Measurements from ENCODE around the gene TUFT1. TPM values are rescaled to one million over a fixed set of nuclear protein-coding genes. Genes with fewer than 3 reads are reported as not detected.
A peak's percentile ranks its signal among the peaks of the same experiment; 100 is the strongest.

Gene TUFT1
- total RNA-seq, 4 donors from 2014 or later = 83.4 to 121 (median 91.5) TPM

DNA sequence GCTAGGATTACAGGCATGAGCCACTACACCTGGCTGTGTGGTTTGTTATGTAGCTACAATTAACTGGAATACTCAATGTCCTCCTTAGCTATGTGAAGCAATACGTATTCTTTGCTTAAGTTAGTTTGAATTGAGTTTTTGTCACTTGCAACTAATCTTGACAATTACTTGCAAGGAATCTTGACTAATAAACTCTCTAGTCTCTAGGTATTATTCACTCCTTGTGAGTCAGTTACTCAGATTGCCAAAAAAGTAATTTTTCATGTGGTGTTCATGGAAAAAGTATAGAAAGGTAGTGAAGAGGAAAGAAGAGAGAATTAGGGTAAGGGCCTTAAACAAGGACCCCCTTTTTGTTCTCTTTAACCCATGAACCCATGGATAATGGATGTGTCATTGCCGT, 64.2 kb downstream of the TUFT1 start:
- Histone ChIP-seq H3K27me3 (no peaks in the 10 kb centered on the region), H3K4me3 (no peak overlapping the region), H3K27ac (no peak overlapping the region), H3K9me3 (no peaks in the 10 kb centered on the region), H3K36me3 (no peaks in the 10 kb centered on the region), H3K4me1 (peaks cover 5% of the 10 kb centered on the region)
- TF ChIP-seq POLR2A (IDR thresholded peaks at IDR 0.05) (no peak), POLR2AphosphoS5 (IDR thresholded peaks at IDR 0.05) (no peak), EP300 (IDR thresholded peaks at IDR 0.05) (no peak), CTCF (IDR thresholded peaks at IDR 0.05) (no peak)
- DNase-seq (ENCODE audit: low spot score in 2 of 2) = no peak
- WGBS = 74% methylated on average over 2 of the region's 2 CpGs

- TF ChIP-seq POLR2AphosphoS5 (IDR thresholded peaks at IDR 0.05) (no peak), EP300 (IDR thresholded peaks at IDR 0.05) (no peak), POLR2A (IDR thresholded peaks at IDR 0.05) (no peak), CTCF (IDR thresholded peaks at IDR 0.05) (no peak)
- Histone ChIP-seq H3K4me1 (peaks cover 15% of the 10 kb centered on the region), H3K9me3 (no peaks in the 10 kb centered on the region), H3K4me3 (no peak overlapping the region), H3K27me3 (no peaks in the 10 kb centered on the region), H3K27ac (no peak overlapping the region), H3K36me3 (no peaks in the 10 kb centered on the region)
- no peak for DNase-seq (ENCODE audit: low spot score in 2 of 2)
These were observed 66.3 kb downstream of the TUFT1 start for GRCh38 chr1:151606384-151606783.

GRCh38 chr1:151606857-151607256, 66.7 kb downstream of the TUFT1 start:
- H3K4me1 ChIP-seq = peaks cover 18% of the 10 kb centered on the region
- H3K27ac ChIP-seq = no peak overlapping the region
- H3K9me3 ChIP-seq = no peaks in the 10 kb centered on the region
- H3K4me3 ChIP-seq = no peak overlapping the region
- no peaks in the 10 kb centered on the region for H3K36me3 ChIP-seq
- no peak for DNase-seq (ENCODE audit: low spot score in 2 of 2)
- H3K27me3 ChIP-seq = no peaks in the 10 kb centered on the region
- 89% methylated on average over 3 of the region's 3 CpGs for WGBS
- TF ChIP-seq EP300 (IDR thresholded peaks at IDR 0.05) = no peak
- TF ChIP-seq POLR2AphosphoS5 (IDR thresholded peaks at IDR 0.05) = no peak
- TF ChIP-seq CTCF (IDR thresholded peaks at IDR 0.05) = no peak
- no peak for TF ChIP-seq POLR2A (IDR thresholded peaks at IDR 0.05)

DNA sequence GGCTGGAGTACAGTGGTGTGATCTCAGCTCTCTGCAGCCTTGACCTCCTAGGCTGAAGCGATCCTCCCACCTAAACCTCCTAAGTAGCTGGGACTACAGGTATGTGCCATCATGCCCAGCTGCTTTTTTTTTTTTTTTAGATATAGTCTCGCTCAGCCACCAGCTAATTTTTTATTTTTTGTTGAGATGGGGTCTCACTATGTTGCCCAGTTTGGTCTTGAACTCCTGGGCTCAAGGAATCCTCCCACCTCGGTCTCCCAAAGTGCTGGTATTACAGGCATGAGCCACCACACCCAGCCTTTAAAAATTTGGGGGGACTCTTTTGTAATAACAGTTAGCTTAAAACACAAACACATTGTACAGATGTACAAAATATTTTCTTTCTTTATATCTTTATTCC, 70.0 kb downstream of the TUFT1 start:
- Histone ChIP-seq H3K27ac (no peak overlapping the region), H3K4me1 (peaks cover 36% of the 10 kb centered on the region), H3K36me3 (no peaks in the 10 kb centered on the region), H3K4me3 (no peak overlapping the region), H3K27me3 (no peaks in the 10 kb centered on the region), H3K9me3 (no peaks in the 10 kb centered on the region)
- TF ChIP-seq POLR2A (IDR thresholded peaks at IDR 0.05) (no peak), CTCF (IDR thresholded peaks at IDR 0.05) (no peak), EP300 (IDR thresholded peaks at IDR 0.05) (no peak), POLR2AphosphoS5 (IDR thresholded peaks at IDR 0.05) (no peak)
- no peak for DNase-seq (ENCODE audit: low spot score in 2 of 2)
- 96% methylated on average over 3 of the region's 3 CpGs for WGBS

DNA sequence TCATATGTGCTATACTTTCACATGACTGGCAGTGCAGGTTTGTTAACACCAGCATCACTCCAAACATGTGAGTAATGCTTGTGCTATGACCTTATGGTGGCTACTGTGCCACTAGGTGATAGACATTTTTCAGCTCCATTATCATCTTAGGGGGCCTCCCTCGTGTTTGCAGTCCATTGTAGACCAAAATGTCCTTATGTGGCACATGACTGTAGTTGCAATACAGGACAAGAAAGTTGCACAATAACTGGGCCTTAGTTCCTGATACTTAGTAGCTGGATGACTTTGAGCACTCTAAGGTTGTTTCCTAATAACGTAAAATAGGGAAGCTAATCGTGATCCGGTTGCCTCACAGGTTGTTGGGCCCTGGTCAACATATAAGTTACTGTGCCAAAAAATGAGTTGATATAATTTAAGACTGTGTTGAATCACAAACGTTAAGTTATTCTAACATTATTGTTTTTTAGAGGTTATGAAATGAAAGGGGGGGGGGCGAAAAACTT, 71.2 kb downstream of the TUFT1 start:
- peak overlapping the region; percentile 97 for H3K27ac ChIP-seq
- H3K9me3 ChIP-seq = no peaks in the 10 kb centered on the region
- no peaks in the 10 kb centered on the region for H3K36me3 ChIP-seq
- 8% methylated on average over 6 of the region's 6 CpGs for WGBS
- TF ChIP-seq POLR2AphosphoS5 (IDR thresholded peaks at IDR 0.05) = peak; percentile 78 to 99 (median 87)
- no peak for TF ChIP-seq POLR2A (IDR thresholded peaks at IDR 0.05)
- peak; percentile 37 for TF ChIP-seq EP300 (IDR thresholded peaks at IDR 0.05)
- peak overlapping the region; percentile 94 for H3K4me3 ChIP-seq
- H3K4me1 ChIP-seq = peaks cover 47% of the 10 kb centered on the region
- peak in 1 of 2 donors; percentile 78 for DNase-seq (ENCODE audit: low spot score in 2 of 2)
- H3K27me3 ChIP-seq = no peaks in the 10 kb centered on the region
